ENCODE results near the gene TSPAN9. TPM values are rescaled to one million over a fixed set of nuclear protein-coding genes. Genes with fewer than 3 reads are reported as not detected.

TSPAN9 gene
- total RNA-seq, 3 donors from 2014 or later, result 16.8 to 44.9 (median 36.9) TPM

DNA sequence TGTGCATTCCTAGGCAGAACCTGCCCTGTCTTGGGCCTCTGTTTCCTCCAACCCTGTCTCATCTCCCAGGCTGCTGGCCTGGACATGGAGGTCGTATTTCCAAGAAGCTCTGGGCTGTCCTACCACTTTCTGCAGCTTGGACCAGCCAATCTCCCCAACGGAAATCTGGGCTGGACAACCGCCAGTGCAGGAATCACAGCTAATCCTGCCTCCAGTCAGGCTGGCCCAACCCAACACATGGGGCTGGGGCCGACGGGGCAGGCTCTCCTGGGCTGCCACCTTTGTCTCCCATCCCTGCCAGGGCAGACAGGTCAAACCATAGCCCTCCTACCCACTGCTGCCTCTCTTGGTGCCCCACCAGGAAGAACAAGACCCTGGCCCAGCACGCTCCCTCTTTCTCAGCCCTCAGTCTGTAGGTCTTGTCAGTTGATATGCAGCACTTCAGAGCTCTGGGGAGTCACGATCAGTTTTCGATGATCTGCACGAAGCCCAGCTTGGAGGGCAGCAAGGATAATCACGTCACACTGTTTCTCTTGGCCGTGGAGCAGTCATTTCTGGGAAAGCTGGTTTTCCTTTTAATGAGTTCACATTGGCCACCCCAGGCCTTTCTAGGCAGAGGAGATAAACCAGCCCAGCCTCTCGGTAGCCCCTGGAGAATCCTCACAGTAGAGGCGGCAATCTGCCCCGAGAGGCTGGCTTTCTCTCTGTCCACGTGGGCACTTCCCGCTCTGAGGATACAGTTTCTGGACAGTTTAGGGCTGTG, 218.6 kb downstream of the TSPAN9 start:
- Histone ChIP-seq H3K27ac (no peak overlapping the region), H3K36me3 (no peaks in the 10 kb centered on the region), H3K4me1 (peaks cover 0 to 6% of the 10 kb centered on the region in 2 donors), H3K4me3 (no peak overlapping the region), H3K27me3 (no peaks in the 10 kb centered on the region), H3K9me3 (no peaks in the 10 kb centered on the region)
- intact Hi-C loops (cut with DNase I; ENCODE audit: low total_unique reads), result no loop called here
- TF ChIP-seq POLR2AphosphoS5 (IDR thresholded peaks at IDR 0.05), result no peak
- TF ChIP-seq POLR2A (IDR thresholded peaks at IDR 0.05), result no peak
- TF ChIP-seq CTCF (IDR thresholded peaks at IDR 0.05), result no peak
- DNase-seq (ENCODE audit: low spot score in 2 of 2), result no peak

DNA sequence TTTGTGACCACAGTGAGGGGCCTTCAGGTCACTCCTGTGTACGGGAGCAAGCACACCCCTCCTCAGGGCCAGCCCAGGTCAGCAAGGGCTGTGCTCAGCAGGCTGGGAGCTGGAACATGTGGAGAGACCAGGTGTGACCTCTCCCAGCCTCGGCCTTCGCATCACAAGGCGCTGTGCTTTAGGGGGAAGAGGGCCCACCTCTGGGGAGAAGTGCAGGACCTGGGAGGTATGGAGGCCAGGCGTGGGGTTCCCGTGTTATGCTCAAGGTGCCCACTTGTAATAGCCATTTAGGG, 219.2 kb downstream of the TSPAN9 start:
- no peak for TF ChIP-seq CTCF (IDR thresholded peaks at IDR 0.05)
- TF ChIP-seq POLR2A (IDR thresholded peaks at IDR 0.05), result no peak
- TF ChIP-seq POLR2AphosphoS5 (IDR thresholded peaks at IDR 0.05), result no peak
- H3K27ac ChIP-seq, result no peak overlapping the region
- no peaks in the 10 kb centered on the region for H3K36me3 ChIP-seq
- no peak overlapping the region for H3K4me3 ChIP-seq
- no peaks in the 10 kb centered on the region for H3K27me3 ChIP-seq
- H3K9me3 ChIP-seq, result no peaks in the 10 kb centered on the region
- H3K4me1 ChIP-seq, result peaks cover 0 to 6% of the 10 kb centered on the region in 2 donors
- intact Hi-C loops (cut with DNase I; ENCODE audit: low total_unique reads), result no loop called here
- DNase-seq (ENCODE audit: low spot score in 2 of 2), result no peak

GRCh38 chr12:3298603-3299002, 221.4 kb downstream of the TSPAN9 start:
- no peak overlapping the region for H3K4me3 ChIP-seq
- intact Hi-C loops (cut with DNase I; ENCODE audit: low total_unique reads), result no loop called here
- no peaks in the 10 kb centered on the region for H3K9me3 ChIP-seq
- no peaks in the 10 kb centered on the region for H3K27me3 ChIP-seq
- peaks cover 0 to 6% of the 10 kb centered on the region in 2 donors for H3K4me1 ChIP-seq
- no peak for DNase-seq (ENCODE audit: low spot score in 2 of 2)
- TF ChIP-seq CTCF (IDR thresholded peaks at IDR 0.05), result no peak
- TF ChIP-seq POLR2AphosphoS5 (IDR thresholded peaks at IDR 0.05), result no peak
- TF ChIP-seq POLR2A (IDR thresholded peaks at IDR 0.05), result no peak
- H3K27ac ChIP-seq, result no peak overlapping the region
- no peaks in the 10 kb centered on the region for H3K36me3 ChIP-seq

DNA sequence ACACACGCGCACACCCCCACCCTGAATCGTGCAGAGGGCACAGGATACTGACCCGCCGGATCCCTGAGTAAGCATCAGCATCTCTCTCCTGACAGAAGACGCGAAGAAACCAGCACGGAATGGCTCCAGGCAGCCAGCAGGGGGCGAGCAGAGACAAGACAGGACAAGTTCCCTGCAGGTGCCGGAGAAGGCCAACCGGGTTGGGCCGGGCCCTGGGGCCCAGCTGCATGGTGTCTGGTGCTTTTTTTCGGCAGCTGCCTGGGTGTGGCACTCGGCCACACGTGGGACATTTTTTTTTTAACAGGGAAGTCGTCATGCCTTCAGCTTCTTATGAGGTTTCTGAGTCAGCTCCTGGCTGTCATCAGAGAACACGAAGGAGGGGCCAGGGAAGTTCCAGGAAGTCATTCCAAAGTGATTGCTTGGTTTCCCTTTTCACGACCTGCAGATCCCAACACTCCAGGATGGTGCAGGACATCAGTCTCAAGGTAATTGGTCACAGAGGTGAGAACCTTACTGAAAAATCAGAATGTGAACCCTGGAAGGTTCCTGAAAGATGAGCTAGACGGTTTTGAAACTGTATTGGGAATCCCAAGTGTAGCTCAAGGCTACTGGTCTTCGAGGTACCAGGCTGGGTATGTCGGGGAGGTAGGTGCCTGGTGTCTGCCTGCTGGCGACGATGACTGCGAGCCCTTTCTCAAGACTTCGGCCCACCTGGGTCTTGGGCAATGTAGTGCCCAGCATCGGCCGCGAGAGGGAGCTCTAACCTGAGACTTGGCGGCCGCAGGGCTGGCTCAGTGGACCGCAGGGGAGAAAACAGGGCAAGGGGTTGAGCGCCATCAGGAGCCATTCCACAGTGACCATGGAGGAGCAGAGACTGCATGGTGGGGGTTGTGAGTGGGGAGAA, 223.0 kb downstream of the TSPAN9 start:
- no peaks in the 10 kb centered on the region for H3K36me3 ChIP-seq
- intact Hi-C loops (cut with DNase I; ENCODE audit: low total_unique reads), result loop anchor here (5.0 kb wide), 1 partner anchor 812 kb away; no protein-coding TSS in a partner anchor
- H3K4me3 ChIP-seq, result peak overlapping the region; percentile 5 to 32 (median 27)
- peaks cover 0 to 9% of the 10 kb centered on the region in 2 donors for H3K4me1 ChIP-seq
- H3K27me3 ChIP-seq, result no peaks in the 10 kb centered on the region
- TF ChIP-seq CTCF (IDR thresholded peaks at IDR 0.05), result peak; percentile 87 to 97 (median 96)
- no peak for TF ChIP-seq POLR2A (IDR thresholded peaks at IDR 0.05)
- TF ChIP-seq POLR2AphosphoS5 (IDR thresholded peaks at IDR 0.05), result peak in 2 of 3 donors; percentile 26 to 38
- no peaks in the 10 kb centered on the region for H3K9me3 ChIP-seq
- H3K27ac ChIP-seq, result peak overlapping the region; percentile 81 to 91
- DNase-seq (ENCODE audit: low spot score in 2 of 2), result peak; percentile 92 to 93
